ENCODE data around the gene ATP2C2.

- TF ChIP-seq MYC (IDR thresholded peaks at IDR 0.05; ENCODE audit: low read depth, low read length) (no peak), POLR2A (IDR thresholded peaks at IDR 0.05; ENCODE audit: extremely low read depth, insufficient read length) (no peak)
- TF ChIP-seq, protein P1, sequence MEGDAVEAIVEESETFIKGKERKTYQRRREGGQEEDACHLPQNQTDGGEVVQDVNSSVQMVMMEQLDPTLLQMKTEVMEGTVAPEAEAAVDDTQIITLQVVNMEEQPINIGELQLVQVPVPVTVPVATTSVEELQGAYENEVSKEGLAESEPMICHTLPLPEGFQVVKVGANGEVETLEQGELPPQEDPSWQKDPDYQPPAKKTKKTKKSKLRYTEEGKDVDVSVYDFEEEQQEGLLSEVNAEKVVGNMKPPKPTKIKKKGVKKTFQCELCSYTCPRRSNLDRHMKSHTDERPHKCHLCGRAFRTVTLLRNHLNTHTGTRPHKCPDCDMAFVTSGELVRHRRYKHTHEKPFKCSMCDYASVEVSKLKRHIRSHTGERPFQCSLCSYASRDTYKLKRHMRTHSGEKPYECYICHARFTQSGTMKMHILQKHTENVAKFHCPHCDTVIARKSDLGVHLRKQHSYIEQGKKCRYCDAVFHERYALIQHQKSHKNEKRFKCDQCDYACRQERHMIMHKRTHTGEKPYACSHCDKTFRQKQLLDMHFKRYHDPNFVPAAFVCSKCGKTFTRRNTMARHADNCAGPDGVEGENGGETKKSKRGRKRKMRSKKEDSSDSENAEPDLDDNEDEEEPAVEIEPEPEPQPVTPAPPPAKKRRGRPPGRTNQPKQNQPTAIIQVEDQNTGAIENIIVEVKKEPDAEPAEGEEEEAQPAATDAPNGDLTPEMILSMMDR (IDR thresholded peaks at IDR 0.05; ENCODE audit: low read depth, low read length), result no peak
These were observed 74.2 kb downstream of the ATP2C2 start for GRCh38 chr16:84442416-84443145.
